CD4-positive, alpha-beta T cell treated with Interleukin-6 at 100 ng/mL for 8 hours (primary cell): ENCODE measurements around the gene UROD.
"Not testable (repeated sequence)": the region's sequence is repeated elsewhere in the genome, so short reads cannot be mapped to it uniquely, and the experiment has no call there.

Source experiments
- DNase-seq: peaks from one replicate; pipeline ENCODE4 v3.0.0-alpha.2; 2020; ENCODE audit warnings: mixed read lengths, low spot score

UROD gene

GRCh38 chr1:45040297-45040696, 28.2 kb downstream of the UROD start:
- no peak for DNase-seq

- DNase-seq, result no peak
These were observed 31.0 kb downstream of the UROD start for GRCh38 chr1:45043094-45043493.

GRCh38 chr1:45044916-45045315, 32.9 kb downstream of the UROD start:
- DNase-seq, result no peak

- no peak for DNase-seq
These were observed 35.0 kb downstream of the UROD start for GRCh38 chr1:45047032-45047431.

DNA sequence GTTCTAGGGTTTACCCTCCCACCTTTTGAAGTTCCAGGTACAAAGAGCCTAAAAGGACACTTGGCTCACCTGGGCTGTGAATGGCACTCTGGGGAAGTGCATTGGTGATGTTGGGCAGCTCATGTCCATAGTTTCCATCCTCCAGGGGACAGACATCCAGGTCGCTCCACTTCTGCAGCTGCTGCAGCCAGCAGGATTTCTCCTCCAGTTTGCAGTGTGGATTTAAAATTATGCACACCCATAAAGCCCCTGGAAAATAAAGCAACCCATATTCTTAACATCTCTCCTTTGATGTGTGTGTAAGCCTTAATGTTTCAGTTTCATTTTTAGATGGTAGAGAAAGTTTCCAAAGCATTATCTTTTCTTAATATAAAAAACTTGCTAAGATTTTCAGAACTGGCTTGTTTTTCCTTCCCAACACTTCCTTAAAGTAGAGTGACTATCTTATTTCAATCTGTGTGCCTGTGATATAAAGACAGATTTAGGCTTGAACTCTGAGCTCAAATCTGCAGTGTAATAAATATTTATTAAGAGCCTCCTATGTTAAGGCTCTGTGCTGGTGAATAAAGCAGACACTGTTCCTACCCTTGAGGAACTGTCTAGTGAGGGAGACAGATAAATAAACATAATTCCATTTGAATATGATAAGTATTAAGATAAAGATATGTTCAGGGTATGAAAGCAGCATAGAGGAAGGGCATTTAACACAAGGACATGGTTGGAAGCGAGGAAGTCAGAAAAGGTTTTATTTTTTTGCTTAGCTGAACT, 39.1 kb downstream of the UROD start:
- peak; percentile 6 for DNase-seq

GRCh38 chr1:45057542-45057941, 45.5 kb downstream of the UROD start:
- DNase-seq, result no peak

DNA sequence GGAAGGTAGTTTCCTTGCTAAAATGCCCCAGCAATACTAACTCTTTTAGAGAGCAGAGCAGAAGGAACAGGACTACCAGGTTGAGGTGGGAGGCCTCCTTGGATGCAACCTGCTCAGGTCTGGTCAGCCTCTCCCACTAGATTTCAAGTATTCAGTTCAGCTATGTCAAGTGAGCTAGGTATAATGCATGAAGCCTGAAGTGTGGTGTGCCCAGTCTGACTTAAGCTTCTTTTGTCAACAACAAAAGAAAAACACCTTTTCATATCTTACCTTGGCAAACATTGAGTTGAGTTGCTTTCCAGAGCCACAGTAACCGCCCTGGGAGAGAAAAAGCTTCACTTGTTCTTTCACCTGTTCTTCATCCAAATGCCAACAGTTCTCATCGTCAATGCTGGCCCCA, 47.8 kb downstream of the UROD start:
- no peak for DNase-seq

- DNase-seq, result not testable (repeated sequence)
These were observed 50.4 kb downstream of the UROD start for GRCh38 chr1:45062463-45062862.

- DNase-seq, result no peak
These were observed 53.0 kb downstream of the UROD start for GRCh38 chr1:45065083-45065482.
